ENCODE results near the gene DSC3.
"Not testable (repeated sequence)": the region's sequence is repeated elsewhere in the genome, so short reads cannot be mapped to it uniquely, and the experiment has no call there.

The DSC3 gene

GRCh38 chr18:31040686-31041270 lies 1.8 kb downstream of the DSC3 start:
- H3K9me3 ChIP-seq (replicated peaks; ENCODE audit: low read length), result peaks cover 4% of the 10 kb centered on the region
- H3K4me2 ChIP-seq (ENCODE audit: low read length), result no peak overlapping the region
- no peak overlapping the region for H3K4me3 ChIP-seq (ENCODE audit: low read length)
- H3K27me3 ChIP-seq (ENCODE audit: control insufficient read depth, insufficient read depth, low read length), result peaks cover 18% of the 10 kb centered on the region
- H3K9ac ChIP-seq (ENCODE audit: low read depth, low read length), result no peak overlapping the region
- H3K36me3 ChIP-seq (ENCODE audit: insufficient read depth, low read length), result no peaks in the 10 kb centered on the region
- no peaks in the 10 kb centered on the region for H3K4me1 ChIP-seq (ENCODE audit: control insufficient read depth, insufficient read depth, low read length)

DNA sequence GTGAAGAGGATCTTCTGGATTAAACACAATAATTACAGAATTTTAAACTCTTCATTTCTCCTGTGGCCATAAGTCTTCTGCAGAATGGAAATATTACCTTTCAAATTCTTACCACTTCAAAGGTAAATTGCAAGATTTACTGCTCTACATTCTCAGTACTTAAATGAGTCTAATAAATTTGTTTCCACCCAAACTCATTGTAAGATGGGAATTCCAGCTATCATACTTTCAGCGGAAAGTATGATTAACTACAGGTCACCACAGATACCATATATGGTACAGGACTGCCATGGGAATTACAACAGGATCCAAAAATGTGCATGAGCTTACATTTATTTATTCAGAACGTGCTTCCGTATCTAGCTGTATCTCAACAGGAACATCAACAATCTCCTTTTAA lies 3.1 kb downstream of the DSC3 start:
- H3K4me3 ChIP-seq (ENCODE audit: low read length), result no peak overlapping the region
- no peak overlapping the region for H3K9ac ChIP-seq (ENCODE audit: low read depth, low read length)
- peaks cover 18% of the 10 kb centered on the region for H3K27me3 ChIP-seq (ENCODE audit: control insufficient read depth, insufficient read depth, low read length)
- no peaks in the 10 kb centered on the region for H3K4me1 ChIP-seq (ENCODE audit: control insufficient read depth, insufficient read depth, low read length)
- H3K36me3 ChIP-seq (ENCODE audit: insufficient read depth, low read length), result no peaks in the 10 kb centered on the region
- no peaks in the 10 kb centered on the region for H3K9me3 ChIP-seq (replicated peaks; ENCODE audit: low read length)
- H3K4me2 ChIP-seq (ENCODE audit: low read length), result no peak overlapping the region

GRCh38 chr18:31037686-31038085 lies 4.9 kb downstream of the DSC3 start:
- H3K4me3 ChIP-seq (ENCODE audit: low read length); H3K4me2 ChIP-seq (ENCODE audit: low read length); H3K36me3 ChIP-seq (ENCODE audit: insufficient read depth, low read length); H3K9me3 ChIP-seq (replicated peaks; ENCODE audit: low read length); H3K4me1 ChIP-seq (ENCODE audit: control insufficient read depth, insufficient read depth, low read length); H3K9ac ChIP-seq (ENCODE audit: low read depth, low read length): not testable (repeated sequence)
- H3K27me3 ChIP-seq (ENCODE audit: control insufficient read depth, insufficient read depth, low read length), result peaks cover 18% of the 10 kb centered on the region

GRCh38 chr18:31034541-31034940 lies 8.0 kb downstream of the DSC3 start:
- Histone ChIP-seq H3K4me3 (ENCODE audit: low read length) (no peak overlapping the region), H3K9ac (ENCODE audit: low read depth, low read length) (no peak overlapping the region), H3K36me3 (ENCODE audit: insufficient read depth, low read length) (no peaks in the 10 kb centered on the region), H3K4me2 (ENCODE audit: low read length) (no peak overlapping the region), H3K27me3 (ENCODE audit: control insufficient read depth, insufficient read depth, low read length) (no peaks in the 10 kb centered on the region), H3K9me3 (replicated peaks; ENCODE audit: low read length) (no peaks in the 10 kb centered on the region), H3K4me1 (ENCODE audit: control insufficient read depth, insufficient read depth, low read length) (no peaks in the 10 kb centered on the region)

GRCh38 chr18:31030574-31031278 lies 11.8 kb downstream of the DSC3 start:
- Histone ChIP-seq H3K27me3 (ENCODE audit: control insufficient read depth, insufficient read depth, low read length) (no peaks in the 10 kb centered on the region), H3K4me3 (ENCODE audit: low read length) (no peak overlapping the region), H3K36me3 (ENCODE audit: insufficient read depth, low read length) (no peaks in the 10 kb centered on the region), H3K9me3 (replicated peaks; ENCODE audit: low read length) (no peaks in the 10 kb centered on the region), H3K4me2 (ENCODE audit: low read length) (no peak overlapping the region), H3K4me1 (ENCODE audit: control insufficient read depth, insufficient read depth, low read length) (no peaks in the 10 kb centered on the region), H3K9ac (ENCODE audit: low read depth, low read length) (no peak overlapping the region)

GRCh38 chr18:31015715-31016434 lies 26.7 kb downstream of the DSC3 start:
- Histone ChIP-seq H3K9ac (ENCODE audit: low read depth, low read length) (no peak overlapping the region), H3K4me1 (ENCODE audit: control insufficient read depth, insufficient read depth, low read length) (no peaks in the 10 kb centered on the region), H3K4me3 (ENCODE audit: low read length) (no peak overlapping the region), H3K27me3 (ENCODE audit: control insufficient read depth, insufficient read depth, low read length) (no peaks in the 10 kb centered on the region), H3K36me3 (ENCODE audit: insufficient read depth, low read length) (no peaks in the 10 kb centered on the region), H3K9me3 (replicated peaks; ENCODE audit: low read length) (peaks cover 5% of the 10 kb centered on the region), H3K4me2 (ENCODE audit: low read length) (no peak overlapping the region)

DNA sequence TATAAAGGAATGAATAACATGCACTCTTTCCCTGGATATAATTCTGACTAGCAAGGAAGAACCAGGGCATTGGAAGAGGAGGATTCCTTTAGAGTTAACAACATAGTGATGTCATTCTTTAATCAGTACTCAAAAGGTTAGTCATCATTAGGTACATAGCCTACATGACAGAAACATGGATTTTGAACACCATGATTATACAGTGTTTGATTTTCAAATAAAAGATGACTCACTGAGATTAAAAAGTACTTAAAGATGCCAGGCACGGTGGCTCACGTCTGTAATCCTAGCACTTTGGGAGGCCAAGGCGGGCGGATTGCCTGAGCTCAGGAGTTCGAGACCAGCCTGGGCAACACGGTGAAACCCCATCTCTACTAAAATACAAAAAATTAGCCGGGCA lies 31.1 kb downstream of the DSC3 start:
- not testable (repeated sequence) for H3K27me3 ChIP-seq (ENCODE audit: control insufficient read depth, insufficient read depth, low read length); H3K4me3 ChIP-seq (ENCODE audit: low read length); H3K4me2 ChIP-seq (ENCODE audit: low read length); H3K9ac ChIP-seq (ENCODE audit: low read depth, low read length); H3K4me1 ChIP-seq (ENCODE audit: control insufficient read depth, insufficient read depth, low read length); H3K36me3 ChIP-seq (ENCODE audit: insufficient read depth, low read length); H3K9me3 ChIP-seq (replicated peaks; ENCODE audit: low read length)

DNA sequence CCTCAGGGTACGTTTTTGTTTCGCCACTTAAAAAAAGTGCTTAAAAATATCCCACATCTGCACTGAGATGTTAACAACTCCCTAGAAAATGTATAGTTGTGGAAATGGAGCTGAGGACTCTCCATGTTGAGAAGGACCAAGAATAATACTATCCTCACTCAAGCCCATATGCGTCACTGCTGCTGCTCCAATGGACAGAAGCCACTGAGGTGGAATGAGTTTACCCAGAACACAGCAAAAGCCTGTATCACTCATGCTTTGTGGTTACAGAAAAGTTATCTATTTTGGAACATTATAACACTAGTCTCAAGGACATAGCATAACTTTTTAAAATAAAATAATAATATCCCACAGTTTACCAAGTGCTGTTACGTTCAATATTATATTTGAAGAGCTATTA lies 31.9 kb downstream of the DSC3 start:
- H3K4me1 ChIP-seq (ENCODE audit: control insufficient read depth, insufficient read depth, low read length), result no peaks in the 10 kb centered on the region
- H3K36me3 ChIP-seq (ENCODE audit: insufficient read depth, low read length), result no peaks in the 10 kb centered on the region
- H3K27me3 ChIP-seq (ENCODE audit: control insufficient read depth, insufficient read depth, low read length), result no peaks in the 10 kb centered on the region

DNA sequence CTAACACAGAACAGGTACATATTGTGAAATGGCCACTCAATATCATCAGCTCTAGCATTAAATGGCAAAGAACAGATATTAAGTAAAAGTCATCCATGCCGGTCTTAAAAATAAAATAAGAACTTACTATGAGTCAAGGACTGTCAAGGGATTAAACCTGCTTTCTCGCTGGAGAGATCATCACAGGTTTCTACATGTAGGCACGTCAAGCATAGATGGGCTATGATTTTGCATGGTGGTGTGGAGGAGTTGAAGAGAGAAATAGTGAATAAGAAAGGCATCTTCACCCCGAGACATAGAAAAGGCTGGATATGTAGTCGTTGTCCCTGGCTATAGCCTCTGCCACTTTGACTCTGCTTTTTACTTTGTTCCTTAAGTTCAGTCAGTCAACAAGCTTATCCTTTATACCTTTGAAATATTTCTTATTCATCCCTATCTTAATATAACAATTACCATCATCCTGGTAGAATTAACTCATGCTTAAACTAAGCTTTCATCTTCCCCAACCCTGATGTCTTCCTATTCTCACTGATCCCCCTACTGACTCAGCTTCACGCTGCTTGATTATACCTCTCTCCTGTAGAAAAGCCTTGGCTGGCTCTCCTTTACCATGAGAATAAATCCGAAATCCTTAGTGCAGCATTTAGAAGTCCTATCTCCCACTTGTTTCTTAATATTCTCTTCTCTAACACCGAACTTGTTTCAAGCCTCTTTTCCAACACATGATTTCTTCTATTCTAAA lies 42.5 kb downstream of the DSC3 start:
- H3K4me2 ChIP-seq (ENCODE audit: low read length), result no peak overlapping the region
- no peaks in the 10 kb centered on the region for H3K27me3 ChIP-seq (ENCODE audit: control insufficient read depth, insufficient read depth, low read length)
- no peaks in the 10 kb centered on the region for H3K4me1 ChIP-seq (ENCODE audit: control insufficient read depth, insufficient read depth, low read length)
- H3K9me3 ChIP-seq (replicated peaks; ENCODE audit: low read length), result peaks cover 3% of the 10 kb centered on the region
- H3K9ac ChIP-seq (ENCODE audit: low read depth, low read length), result no peak overlapping the region
- no peak overlapping the region for H3K4me3 ChIP-seq (ENCODE audit: low read length)
- no peaks in the 10 kb centered on the region for H3K36me3 ChIP-seq (ENCODE audit: insufficient read depth, low read length)

More for the DNA sequence above, 31.9 kb downstream of the DSC3 start:
- no peak overlapping the region for H3K4me2 ChIP-seq (ENCODE audit: low read length)
- no peaks in the 10 kb centered on the region for H3K9me3 ChIP-seq (replicated peaks; ENCODE audit: low read length)
- no peak overlapping the region for H3K9ac ChIP-seq (ENCODE audit: low read depth, low read length)
- no peak overlapping the region for H3K4me3 ChIP-seq (ENCODE audit: low read length)

DNA sequence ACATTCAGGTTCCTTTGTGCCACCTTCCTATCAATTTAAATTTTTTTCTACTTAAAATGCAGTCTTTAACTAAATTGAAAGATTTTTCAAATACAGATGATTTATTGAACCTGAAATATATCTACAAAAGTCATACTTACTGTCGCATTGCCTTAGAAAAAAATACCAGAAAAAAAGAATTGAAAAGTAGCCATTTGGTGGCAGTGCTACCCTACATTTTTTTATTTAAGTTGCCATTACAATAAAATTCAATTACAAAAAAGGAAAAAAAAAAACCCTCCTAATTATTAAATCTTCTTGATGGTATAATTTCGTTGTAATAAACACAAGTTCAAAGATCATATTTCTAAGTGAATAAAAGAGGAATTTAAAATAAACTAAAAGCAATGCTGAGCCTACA lies 43.4 kb downstream of the DSC3 start:
- no peaks in the 10 kb centered on the region for H3K36me3 ChIP-seq (ENCODE audit: insufficient read depth, low read length)
- H3K9ac ChIP-seq (ENCODE audit: low read depth, low read length), result no peak overlapping the region
- H3K9me3 ChIP-seq (replicated peaks; ENCODE audit: low read length), result no peaks in the 10 kb centered on the region
- no peak overlapping the region for H3K4me3 ChIP-seq (ENCODE audit: low read length)
- no peak overlapping the region for H3K4me2 ChIP-seq (ENCODE audit: low read length)
- no peaks in the 10 kb centered on the region for H3K27me3 ChIP-seq (ENCODE audit: control insufficient read depth, insufficient read depth, low read length)
- H3K4me1 ChIP-seq (ENCODE audit: control insufficient read depth, insufficient read depth, low read length), result no peaks in the 10 kb centered on the region

DNA sequence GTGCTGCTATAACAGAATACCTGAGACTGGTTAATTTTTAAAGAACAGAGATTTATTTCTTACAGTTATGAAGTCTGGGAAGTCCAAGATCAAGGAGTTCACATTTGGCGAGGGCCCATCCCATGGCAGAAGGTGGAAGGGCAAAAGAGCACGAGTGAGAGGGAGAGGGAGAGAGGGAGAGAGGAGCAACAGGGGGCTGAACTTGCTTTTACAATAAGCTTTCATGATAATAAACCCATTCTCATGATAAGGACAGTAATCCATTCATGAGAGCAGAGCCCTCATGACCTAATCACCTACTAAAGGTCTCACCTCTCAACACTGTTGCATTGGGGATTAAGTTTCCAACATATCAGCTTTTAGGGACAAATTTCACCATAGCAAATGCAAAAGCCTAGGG lies 45.3 kb downstream of the DSC3 start:
- H3K4me1 ChIP-seq (ENCODE audit: control insufficient read depth, insufficient read depth, low read length), result no peaks in the 10 kb centered on the region
- no peaks in the 10 kb centered on the region for H3K36me3 ChIP-seq (ENCODE audit: insufficient read depth, low read length)
- H3K9ac ChIP-seq (ENCODE audit: low read depth, low read length), result no peak overlapping the region
- no peaks in the 10 kb centered on the region for H3K9me3 ChIP-seq (replicated peaks; ENCODE audit: low read length)
- no peaks in the 10 kb centered on the region for H3K27me3 ChIP-seq (ENCODE audit: control insufficient read depth, insufficient read depth, low read length)
- H3K4me2 ChIP-seq (ENCODE audit: low read length), result no peak overlapping the region
- H3K4me3 ChIP-seq (ENCODE audit: low read length), result no peak overlapping the region

Data from skeletal muscle satellite cell (primary cell).